ENCODE results near the gene DUSP15. TPM values are rescaled to one million over a fixed set of nuclear protein-coding genes. Genes with fewer than 3 reads are reported as not detected.

Gene DUSP15
- total and polyA plus RNA-seq, 2 of the 8 experiments (the other 6 are each of a cell fraction or from before 2014, with no cell fraction given): 0.91 to 3.2 TPM

DNA sequence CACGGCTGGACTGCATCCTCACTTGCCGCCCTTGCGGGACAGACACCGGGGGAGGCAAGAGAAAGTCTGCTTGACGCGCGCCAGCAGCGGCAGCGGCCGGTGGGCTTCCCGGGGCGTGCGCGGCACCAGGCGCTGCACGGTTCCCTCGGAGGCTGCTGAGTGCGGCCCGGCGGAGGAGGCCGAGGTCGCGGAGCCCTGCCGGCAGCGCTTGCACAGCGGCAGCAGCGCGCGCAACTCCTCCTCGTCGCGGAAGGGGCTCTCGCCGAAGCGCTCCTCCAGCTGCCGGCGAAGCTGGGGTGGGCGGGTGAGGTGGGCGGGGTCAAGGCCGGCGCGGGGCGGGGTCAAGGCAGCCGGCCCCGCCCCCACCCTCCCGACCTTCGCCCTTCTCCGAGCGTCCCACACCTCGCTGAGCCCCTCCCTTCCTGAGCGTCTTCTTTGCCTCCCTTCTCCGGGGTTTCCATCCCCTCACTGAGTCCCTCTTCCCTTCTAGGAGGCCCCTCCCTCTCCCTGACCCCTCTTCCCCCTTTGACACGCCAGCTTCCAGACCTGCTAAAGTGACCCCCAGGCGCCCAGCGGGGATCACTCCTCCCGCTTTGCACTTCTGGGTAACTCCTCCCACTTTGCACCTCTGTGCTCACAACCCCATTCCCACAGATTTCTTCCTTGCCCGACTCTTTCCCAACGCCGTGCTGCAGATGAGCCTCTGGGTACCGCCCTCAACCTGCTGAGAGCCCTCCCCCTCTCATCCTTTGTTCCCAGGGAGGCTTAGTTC is 8.8 kb downstream of the DUSP15 start (continued):
- TF ChIP-seq, protein P1, sequence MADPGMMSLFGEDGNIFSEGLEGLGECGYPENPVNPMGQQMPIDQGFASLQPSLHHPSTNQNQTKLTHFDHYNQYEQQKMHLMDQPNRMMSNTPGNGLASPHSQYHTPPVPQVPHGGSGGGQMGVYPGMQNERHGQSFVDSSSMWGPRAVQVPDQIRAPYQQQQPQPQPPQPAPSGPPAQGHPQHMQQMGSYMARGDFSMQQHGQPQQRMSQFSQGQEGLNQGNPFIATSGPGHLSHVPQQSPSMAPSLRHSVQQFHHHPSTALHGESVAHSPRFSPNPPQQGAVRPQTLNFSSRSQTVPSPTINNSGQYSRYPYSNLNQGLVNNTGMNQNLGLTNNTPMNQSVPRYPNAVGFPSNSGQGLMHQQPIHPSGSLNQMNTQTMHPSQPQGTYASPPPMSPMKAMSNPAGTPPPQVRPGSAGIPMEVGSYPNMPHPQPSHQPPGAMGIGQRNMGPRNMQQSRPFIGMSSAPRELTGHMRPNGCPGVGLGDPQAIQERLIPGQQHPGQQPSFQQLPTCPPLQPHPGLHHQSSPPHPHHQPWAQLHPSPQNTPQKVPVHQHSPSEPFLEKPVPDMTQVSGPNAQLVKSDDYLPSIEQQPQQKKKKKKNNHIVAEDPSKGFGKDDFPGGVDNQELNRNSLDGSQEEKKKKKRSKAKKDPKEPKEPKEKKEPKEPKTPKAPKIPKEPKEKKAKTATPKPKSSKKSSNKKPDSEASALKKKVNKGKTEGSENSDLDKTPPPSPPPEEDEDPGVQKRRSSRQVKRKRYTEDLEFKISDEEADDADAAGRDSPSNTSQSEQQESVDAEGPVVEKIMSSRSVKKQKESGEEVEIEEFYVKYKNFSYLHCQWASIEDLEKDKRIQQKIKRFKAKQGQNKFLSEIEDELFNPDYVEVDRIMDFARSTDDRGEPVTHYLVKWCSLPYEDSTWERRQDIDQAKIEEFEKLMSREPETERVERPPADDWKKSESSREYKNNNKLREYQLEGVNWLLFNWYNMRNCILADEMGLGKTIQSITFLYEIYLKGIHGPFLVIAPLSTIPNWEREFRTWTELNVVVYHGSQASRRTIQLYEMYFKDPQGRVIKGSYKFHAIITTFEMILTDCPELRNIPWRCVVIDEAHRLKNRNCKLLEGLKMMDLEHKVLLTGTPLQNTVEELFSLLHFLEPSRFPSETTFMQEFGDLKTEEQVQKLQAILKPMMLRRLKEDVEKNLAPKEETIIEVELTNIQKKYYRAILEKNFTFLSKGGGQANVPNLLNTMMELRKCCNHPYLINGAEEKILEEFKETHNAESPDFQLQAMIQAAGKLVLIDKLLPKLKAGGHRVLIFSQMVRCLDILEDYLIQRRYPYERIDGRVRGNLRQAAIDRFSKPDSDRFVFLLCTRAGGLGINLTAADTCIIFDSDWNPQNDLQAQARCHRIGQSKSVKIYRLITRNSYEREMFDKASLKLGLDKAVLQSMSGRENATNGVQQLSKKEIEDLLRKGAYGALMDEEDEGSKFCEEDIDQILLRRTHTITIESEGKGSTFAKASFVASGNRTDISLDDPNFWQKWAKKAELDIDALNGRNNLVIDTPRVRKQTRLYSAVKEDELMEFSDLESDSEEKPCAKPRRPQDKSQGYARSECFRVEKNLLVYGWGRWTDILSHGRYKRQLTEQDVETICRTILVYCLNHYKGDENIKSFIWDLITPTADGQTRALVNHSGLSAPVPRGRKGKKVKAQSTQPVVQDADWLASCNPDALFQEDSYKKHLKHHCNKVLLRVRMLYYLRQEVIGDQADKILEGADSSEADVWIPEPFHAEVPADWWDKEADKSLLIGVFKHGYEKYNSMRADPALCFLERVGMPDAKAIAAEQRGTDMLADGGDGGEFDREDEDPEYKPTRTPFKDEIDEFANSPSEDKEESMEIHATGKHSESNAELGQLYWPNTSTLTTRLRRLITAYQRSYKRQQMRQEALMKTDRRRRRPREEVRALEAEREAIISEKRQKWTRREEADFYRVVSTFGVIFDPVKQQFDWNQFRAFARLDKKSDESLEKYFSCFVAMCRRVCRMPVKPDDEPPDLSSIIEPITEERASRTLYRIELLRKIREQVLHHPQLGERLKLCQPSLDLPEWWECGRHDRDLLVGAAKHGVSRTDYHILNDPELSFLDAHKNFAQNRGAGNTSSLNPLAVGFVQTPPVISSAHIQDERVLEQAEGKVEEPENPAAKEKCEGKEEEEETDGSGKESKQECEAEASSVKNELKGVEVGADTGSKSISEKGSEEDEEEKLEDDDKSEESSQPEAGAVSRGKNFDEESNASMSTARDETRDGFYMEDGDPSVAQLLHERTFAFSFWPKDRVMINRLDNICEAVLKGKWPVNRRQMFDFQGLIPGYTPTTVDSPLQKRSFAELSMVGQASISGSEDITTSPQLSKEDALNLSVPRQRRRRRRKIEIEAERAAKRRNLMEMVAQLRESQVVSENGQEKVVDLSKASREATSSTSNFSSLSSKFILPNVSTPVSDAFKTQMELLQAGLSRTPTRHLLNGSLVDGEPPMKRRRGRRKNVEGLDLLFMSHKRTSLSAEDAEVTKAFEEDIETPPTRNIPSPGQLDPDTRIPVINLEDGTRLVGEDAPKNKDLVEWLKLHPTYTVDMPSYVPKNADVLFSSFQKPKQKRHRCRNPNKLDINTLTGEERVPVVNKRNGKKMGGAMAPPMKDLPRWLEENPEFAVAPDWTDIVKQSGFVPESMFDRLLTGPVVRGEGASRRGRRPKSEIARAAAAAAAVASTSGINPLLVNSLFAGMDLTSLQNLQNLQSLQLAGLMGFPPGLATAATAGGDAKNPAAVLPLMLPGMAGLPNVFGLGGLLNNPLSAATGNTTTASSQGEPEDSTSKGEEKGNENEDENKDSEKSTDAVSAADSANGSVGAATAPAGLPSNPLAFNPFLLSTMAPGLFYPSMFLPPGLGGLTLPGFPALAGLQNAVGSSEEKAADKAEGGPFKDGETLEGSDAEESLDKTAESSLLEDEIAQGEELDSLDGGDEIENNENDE (IDR thresholded peaks at IDR 0.05; ENCODE audit: insufficient replicate concordance, low read length): no peak
- TF ChIP-seq, protein P2, sequence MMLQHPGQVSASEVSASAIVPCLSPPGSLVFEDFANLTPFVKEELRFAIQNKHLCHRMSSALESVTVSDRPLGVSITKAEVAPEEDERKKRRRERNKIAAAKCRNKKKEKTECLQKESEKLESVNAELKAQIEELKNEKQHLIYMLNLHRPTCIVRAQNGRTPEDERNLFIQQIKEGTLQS (IDR thresholded peaks at IDR 0.05; ENCODE audit: insufficient read depth, low read depth, low read length): no peak
- peak in 1 of 2 experiments; percentile 21; a peak in 1 of 3 replicates for TF ChIP-seq POLR2A (IDR thresholded peaks at IDR 0.05; ENCODE audit: control extremely low read depth in 1 of 2, low read depth in 2 of 2, low read length in 2 of 2)
- TF ChIP-seq POLR2AphosphoS5 (IDR thresholded peaks at IDR 0.05; ENCODE audit: low read depth, low read length): no peak
- no peak for TF ChIP-seq SIRT6 (IDR thresholded peaks at IDR 0.05; ENCODE audit: low read length)
- peak; percentile 30; the same call in 1 of the 2 replicates for TF ChIP-seq TCF12 (IDR thresholded peaks at IDR 0.05; ENCODE audit: low read depth, low read length)
- TF ChIP-seq BCL11A (IDR thresholded peaks at IDR 0.05; ENCODE audit: low read depth in 2 of 2, low read length in 2 of 2): no peak
- peak; percentile 86 for TF ChIP-seq RBBP5 (IDR thresholded peaks at IDR 0.05; ENCODE audit: borderline replicate concordance, low read depth, low read length)

Measured in H1 (cell line).